ENCODE measurements around the gene ZIC5.

The ZIC5 gene

DNA sequence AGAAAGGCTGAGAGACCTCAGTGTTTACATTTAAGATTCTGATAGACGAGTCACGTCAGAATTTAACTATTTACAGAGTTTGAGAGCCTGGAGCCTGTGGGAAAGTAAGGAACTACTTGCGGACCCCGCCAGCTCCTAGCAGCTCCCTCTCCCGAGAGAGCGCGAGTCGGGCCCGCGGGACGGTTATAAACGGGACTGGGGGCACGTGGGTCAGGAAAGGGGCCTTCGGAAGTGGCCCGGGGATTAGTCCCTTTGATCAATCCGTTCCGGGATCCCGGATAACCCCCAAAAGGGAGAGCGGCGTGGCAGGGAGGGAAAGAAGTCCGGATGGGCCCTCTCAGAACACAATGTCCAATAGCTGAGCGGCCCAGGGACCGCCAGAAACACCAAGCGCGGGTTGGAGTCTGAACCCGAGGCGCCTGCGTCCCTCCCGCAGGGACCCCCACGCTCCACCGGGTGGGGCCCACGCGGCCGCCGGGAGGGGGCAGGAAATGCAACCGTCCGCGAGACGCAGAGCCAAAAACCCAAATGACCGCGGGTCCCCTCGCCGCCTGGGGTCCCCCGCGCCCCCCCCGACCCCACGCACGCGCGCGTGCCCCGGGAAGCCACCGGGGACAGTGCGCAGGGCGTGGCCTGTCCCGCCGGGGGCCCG, 3.6 kb downstream of the ZIC5 start:
- no peak overlapping the region for H3K4me3 ChIP-seq (ENCODE audit: low read depth, low read length)
- no peaks in the 10 kb centered on the region for H3K4me1 ChIP-seq
- H3K9me3 ChIP-seq, result no peaks in the 10 kb centered on the region
- DNase-seq, result no peak
- H3K27me3 ChIP-seq, result peaks cover 91% of the 10 kb centered on the region
- H3K36me3 ChIP-seq, result no peaks in the 10 kb centered on the region
- TF ChIP-seq, protein P1, sequence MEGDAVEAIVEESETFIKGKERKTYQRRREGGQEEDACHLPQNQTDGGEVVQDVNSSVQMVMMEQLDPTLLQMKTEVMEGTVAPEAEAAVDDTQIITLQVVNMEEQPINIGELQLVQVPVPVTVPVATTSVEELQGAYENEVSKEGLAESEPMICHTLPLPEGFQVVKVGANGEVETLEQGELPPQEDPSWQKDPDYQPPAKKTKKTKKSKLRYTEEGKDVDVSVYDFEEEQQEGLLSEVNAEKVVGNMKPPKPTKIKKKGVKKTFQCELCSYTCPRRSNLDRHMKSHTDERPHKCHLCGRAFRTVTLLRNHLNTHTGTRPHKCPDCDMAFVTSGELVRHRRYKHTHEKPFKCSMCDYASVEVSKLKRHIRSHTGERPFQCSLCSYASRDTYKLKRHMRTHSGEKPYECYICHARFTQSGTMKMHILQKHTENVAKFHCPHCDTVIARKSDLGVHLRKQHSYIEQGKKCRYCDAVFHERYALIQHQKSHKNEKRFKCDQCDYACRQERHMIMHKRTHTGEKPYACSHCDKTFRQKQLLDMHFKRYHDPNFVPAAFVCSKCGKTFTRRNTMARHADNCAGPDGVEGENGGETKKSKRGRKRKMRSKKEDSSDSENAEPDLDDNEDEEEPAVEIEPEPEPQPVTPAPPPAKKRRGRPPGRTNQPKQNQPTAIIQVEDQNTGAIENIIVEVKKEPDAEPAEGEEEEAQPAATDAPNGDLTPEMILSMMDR (IDR thresholded peaks at IDR 0.05; ENCODE audit: low read depth, low read length), result no peak

DNA sequence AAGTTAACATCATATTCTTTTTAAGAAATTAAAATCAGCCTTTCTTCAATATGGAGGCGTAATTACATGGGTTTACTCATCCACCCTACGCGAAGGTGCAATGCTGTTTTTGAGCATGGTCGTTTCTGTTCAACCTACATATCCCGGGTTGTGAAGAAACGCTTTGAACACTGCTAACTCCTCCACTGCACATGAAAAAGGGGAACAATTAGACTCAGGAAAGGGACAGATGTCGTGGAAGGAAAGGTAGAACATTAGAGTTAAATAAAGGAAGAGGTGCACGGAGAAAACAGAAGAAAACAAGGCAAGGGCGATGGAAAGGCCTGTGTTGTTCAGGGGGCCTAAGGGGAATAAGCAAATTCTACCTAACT, 4.1 kb downstream of the ZIC5 start:
- Histone ChIP-seq H3K4me3 (ENCODE audit: low read depth, low read length) (no peak overlapping the region), H3K36me3 (no peaks in the 10 kb centered on the region), H3K9me3 (no peaks in the 10 kb centered on the region), H3K4me1 (no peaks in the 10 kb centered on the region), H3K27me3 (peaks cover 91% of the 10 kb centered on the region)
- no peak for DNase-seq
- TF ChIP-seq, protein P1 (IDR thresholded peaks at IDR 0.05; ENCODE audit: low read depth, low read length), result no peak

DNA sequence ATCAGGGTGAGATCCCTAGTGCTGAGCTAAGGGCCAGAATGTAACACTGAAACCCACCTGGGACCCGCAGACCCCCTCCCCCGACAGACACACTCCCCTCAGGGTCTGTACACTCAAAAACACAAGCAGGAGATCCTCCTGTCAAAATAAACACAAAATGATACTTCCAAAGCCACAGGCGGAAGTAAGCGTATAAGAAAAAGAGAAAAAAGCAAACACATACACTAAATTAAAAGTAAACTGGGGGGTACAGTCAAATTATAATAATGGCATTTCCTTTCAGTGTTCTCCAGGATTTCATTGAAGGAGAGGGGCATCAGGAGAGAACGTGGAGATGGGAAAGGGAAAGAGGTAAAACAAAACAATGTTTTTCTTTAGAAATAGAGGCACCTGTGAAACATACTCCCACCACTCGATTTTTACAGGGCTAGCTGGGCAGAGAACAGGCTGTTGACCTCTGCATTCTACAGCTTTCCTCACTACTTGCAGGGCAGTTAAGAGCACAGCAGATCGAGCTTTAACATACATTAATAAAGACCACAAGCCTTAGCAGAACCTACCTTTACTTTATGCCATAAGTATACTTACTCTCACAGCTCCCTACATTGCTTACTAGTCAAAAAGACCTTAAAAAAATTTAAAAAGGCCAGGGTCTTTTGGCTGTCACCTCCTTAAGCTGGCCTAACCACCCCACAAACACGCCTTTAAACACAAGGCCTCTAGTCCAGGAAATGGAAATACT, 5.3 kb downstream of the ZIC5 start:
- DNase-seq, result no peak
- Histone ChIP-seq H3K9me3 (no peaks in the 10 kb centered on the region), H3K27me3 (peaks cover 91% of the 10 kb centered on the region), H3K4me1 (no peaks in the 10 kb centered on the region), H3K4me3 (ENCODE audit: low read depth, low read length) (no peak overlapping the region), H3K36me3 (no peaks in the 10 kb centered on the region)
- TF ChIP-seq, protein P1 (IDR thresholded peaks at IDR 0.05; ENCODE audit: low read depth, low read length), result no peak

DNA sequence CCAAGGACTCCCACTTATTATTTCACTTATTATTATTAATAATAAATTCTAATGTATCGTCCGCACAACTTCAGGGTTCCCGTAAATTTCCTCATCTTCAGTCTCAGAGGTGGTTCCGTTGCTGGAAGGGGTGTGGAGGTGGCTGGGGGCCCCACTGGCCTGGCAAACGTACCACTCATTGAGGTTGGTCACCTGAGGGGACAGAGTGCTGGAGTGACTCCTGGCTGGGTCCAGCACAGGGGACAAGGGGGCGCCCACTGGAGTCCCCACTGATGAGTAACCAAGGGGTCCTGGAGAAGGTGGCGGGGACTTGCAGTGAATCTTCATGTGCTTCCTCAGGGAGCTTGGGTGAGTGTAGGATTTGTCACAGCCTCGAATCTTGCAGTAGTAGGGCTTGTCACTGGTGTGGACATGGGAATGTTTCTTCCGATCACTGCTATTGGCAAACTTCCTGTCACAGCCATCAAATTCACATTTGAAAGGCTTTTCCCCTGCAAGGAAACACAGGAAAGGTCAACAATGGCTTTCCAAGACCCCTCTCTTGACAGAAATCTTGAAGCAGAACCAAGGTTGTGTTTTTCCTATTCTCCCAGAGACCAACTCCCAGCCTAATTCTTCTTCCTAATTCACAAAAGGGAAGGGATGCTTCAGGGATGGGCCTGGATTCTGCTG, 6.1 kb downstream of the ZIC5 start:
- TF ChIP-seq, protein P1 (IDR thresholded peaks at IDR 0.05; ENCODE audit: low read depth, low read length), result no peak
- peaks cover 90% of the 10 kb centered on the region for H3K27me3 ChIP-seq

DNA sequence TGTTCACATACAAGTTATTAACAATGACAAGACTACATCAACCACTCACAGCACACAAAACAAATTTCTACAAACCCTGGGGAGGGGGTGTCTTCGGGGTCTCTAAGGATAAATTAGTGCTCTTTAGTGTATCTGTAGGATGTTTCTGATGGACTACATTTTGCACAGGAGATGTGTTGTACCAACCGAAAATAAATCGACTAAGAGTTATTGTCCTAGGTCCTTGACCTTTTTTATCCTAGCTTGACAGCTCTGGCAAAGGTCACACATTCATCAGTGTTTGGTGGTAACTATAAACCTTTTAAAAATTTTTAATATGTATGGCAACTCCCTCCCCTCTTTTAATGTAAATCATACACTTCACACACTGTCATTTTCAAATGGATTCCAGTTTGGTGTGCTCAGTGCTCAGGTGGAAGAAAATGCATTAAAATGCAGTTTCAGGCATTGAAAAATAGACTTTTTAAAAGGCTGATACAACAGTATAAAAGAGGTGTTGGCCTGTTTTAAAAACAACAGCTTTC, 7.7 kb downstream of the ZIC5 start:
- Histone ChIP-seq H3K4me3 (ENCODE audit: low read depth, low read length) (no peak overlapping the region), H3K4me1 (no peaks in the 10 kb centered on the region), H3K36me3 (no peaks in the 10 kb centered on the region), H3K27me3 (peaks cover 88% of the 10 kb centered on the region), H3K9me3 (peaks cover 5% of the 10 kb centered on the region; the same call in 1 of the 2 replicates)
- TF ChIP-seq, protein P1 (IDR thresholded peaks at IDR 0.05; ENCODE audit: low read depth, low read length), result no peak
- DNase-seq, result no peak

More for the DNA sequence above, 6.1 kb downstream of the ZIC5 start:
- Histone ChIP-seq H3K4me1 (no peaks in the 10 kb centered on the region), H3K9me3 (no peaks in the 10 kb centered on the region), H3K4me3 (ENCODE audit: low read depth, low read length) (no peak overlapping the region), H3K36me3 (no peaks in the 10 kb centered on the region)
- DNase-seq, result no peak
